Esophagus squamous epithelium (tissue), 4 donors: ENCODE measurements around the gene BCL2.

ENCODE experiments used
- POLR2A ChIP-seq, 4 donors: fragments of 450-650 bp; IDR thresholded peaks; one replicate each; pipeline ENCODE4 v1.6.1; 2017; ENCODE audit warnings: antibody characterized with exemption in 4 of 4, mild to moderate bottlenecking in 4 of 4, moderate library complexity in 3 of 4
- TF ChIP-seq, protein P1 (sequence below), 6 experiments: fragments of 450-650 bp in 4 of 6; fragments of 200-600 bp in 2 of 6; sonication (generic) in 2 of 6; IDR thresholded peaks; one replicate each; pipeline ENCODE4 v1.5.1; 2016 to 2019; ENCODE audit warnings: antibody characterized with exemption in 6 of 6, mild to moderate bottlenecking in 4 of 6, moderate library complexity in 4 of 6

DNA sequence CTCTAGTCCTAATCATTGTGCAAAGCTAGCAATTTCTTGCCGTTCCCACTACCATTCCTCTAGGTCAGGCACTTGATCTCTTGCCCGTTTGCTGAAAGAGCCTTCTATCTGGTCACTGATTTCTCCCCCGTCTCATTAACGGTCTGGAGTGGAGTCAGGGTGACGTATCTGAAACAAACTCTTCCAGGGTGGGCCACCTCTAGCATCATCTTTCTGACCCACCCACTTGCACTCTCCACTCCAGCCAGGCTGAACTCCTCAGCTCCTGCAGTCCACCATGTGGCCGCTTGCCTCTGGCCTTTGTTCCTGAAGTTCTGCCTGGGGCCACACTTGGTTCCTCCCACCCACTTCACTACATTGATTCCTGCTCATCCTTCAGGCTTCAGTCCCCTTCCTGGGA is 13.3 kb downstream of the BCL2 start:
- TF ChIP-seq, protein P1, sequence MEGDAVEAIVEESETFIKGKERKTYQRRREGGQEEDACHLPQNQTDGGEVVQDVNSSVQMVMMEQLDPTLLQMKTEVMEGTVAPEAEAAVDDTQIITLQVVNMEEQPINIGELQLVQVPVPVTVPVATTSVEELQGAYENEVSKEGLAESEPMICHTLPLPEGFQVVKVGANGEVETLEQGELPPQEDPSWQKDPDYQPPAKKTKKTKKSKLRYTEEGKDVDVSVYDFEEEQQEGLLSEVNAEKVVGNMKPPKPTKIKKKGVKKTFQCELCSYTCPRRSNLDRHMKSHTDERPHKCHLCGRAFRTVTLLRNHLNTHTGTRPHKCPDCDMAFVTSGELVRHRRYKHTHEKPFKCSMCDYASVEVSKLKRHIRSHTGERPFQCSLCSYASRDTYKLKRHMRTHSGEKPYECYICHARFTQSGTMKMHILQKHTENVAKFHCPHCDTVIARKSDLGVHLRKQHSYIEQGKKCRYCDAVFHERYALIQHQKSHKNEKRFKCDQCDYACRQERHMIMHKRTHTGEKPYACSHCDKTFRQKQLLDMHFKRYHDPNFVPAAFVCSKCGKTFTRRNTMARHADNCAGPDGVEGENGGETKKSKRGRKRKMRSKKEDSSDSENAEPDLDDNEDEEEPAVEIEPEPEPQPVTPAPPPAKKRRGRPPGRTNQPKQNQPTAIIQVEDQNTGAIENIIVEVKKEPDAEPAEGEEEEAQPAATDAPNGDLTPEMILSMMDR (IDR thresholded peaks at IDR 0.05) = no peak
- TF ChIP-seq POLR2A (IDR thresholded peaks at IDR 0.05) = no peak
